Ureter (tissue), 1 donor: ENCODE measurements around the gene ZNF695. TPM values are rescaled to one million over a fixed set of nuclear protein-coding genes. Genes with fewer than 3 reads are reported as not detected.
"Not testable (repeated sequence)": the region's sequence is repeated elsewhere in the genome, so short reads cannot be mapped to it uniquely, and the experiment has no call there.

Source experiments
- DNase-seq: peaks from one replicate; pipeline ENCODE4 v3.0.0-alpha.2; 2020; ENCODE audit warnings: low spot score
- total RNA-seq: library from RNA; stranded (reverse); gene quantifications from one replicate; pipeline ENCODE4 v1.2.4, GENCODE V29; 2023
- donor health status: DM: yes; HTN: yes; CAD: no.

ZNF695 gene
- not detected for total RNA-seq

DNA sequence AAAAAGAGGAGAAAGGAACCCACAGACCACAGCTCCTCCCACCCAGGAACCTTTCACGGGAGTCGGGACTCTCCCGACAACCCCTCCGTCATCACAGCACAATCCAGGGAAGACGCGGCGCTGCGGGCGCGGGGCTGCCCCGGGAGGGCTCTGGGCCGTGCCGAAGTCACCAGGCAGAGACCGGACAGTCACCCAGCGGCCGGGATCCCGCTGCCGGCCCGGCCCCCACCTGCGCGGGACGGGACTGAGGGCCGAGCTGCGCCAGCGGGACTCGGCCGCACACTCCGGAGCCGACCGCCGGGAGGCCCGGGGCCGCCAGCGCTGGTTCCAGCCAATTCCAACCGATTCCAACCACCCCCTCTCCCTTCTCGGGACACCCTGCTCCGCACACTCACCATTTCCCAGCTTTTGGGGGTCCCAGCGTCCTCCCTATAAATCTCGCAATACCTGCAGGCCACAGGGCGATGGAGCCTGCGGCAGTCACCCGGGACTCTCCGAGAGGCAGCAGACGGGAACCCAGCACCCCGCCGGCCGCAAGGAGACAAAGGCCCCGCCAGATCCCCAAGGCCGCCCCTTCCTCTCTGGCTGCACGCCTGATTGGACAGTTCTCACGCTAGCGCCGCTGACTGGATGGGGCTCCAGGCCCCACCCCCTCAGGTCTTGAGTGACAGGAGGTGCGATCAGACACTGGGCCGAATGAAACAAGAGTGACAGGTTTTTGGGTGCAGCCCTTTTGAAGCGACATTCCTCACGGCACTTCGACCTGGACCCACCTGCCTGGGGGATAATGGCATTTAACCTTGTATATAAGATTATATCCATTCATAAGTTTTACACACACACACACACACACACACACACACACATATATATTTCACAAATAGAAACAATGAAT, at the start of gene ZNF695:
Gene ZNF695 (minus strand): TSS at position 547 of the 895 bp plus-strand sequence. CDS start 149 bp downstream, at position 398.
- peak; percentile 89 for DNase-seq

DNA sequence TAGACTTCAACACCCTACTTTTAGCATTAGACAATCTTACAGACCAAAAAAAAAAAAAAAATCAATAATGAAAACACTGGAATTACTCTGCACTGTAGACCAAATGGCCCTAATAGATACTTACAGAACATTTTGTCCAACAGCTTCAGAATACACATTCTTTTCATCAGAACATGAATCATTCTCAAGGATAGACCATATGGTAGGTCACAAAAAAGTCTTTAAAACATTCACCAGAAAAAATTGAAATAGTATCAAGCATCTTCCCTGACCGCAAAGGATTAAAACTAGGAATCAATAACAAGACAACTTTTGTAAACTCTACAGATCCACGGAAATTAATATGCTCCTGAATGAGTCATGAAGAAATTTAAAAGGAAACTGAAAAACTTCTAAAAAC, 48.2 kb upstream of the ZNF695 start:
- no peak for DNase-seq

DNA sequence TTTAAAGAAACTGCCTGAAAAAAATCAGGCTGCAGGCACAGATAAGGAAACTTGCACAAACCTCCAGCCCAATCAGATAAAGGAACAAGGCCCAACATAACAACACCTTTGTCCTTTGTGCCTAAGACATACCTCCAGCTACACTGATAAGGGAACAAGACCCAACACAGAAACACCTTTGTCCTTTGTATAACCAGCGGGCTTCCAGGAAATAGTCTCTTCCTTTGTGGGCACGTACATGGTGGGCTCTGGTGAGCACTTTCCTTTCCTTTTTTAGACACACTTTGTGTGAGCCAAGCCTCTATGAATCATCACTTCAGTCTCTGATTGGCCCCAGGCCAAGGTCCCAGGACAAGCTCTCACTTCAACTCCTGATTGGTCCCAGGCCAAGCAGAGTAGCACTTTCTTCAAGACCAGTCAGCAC, 47.1 kb upstream of the ZNF695 start:
- no peak for DNase-seq

DNA sequence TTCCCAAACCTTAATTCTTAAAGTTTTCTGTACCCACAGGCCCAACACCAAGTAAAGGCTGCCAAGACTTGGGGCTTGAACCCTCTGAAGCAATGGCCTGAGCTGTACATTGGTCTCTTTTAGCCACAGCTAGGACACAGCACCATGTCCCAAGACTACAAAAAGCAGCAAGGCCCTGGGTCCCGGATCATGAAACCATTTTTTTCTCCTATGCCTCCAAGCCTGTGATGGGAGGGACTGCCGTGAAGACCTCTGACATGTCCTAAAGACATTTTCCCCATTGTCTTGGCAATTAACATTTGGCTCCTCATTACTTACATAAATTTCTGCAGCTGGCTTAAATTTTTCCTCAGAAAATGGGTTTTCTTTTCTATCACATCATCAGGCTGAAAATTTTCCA, 39.8 kb upstream of the ZNF695 start:
- DNase-seq, result no peak

DNA sequence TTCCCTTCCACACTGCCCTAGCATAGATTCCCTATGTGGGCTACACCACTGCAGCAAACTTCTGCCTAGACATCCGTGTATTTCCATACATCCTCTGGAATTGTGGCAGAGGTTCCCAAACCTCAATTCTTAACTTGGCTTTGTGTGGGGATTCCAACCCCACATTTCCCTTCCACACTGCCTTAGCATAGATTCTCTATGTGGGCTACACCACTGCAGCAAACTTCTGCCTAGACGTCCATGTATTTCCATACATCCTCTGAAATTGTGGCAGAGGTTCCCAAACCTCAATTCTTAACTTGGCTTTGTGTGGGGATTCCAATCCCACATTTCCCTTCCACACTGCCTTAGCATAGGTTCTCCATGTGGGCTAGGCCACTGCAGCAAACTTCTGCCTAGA, 39.4 kb upstream of the ZNF695 start:
- no peak for DNase-seq

DNA sequence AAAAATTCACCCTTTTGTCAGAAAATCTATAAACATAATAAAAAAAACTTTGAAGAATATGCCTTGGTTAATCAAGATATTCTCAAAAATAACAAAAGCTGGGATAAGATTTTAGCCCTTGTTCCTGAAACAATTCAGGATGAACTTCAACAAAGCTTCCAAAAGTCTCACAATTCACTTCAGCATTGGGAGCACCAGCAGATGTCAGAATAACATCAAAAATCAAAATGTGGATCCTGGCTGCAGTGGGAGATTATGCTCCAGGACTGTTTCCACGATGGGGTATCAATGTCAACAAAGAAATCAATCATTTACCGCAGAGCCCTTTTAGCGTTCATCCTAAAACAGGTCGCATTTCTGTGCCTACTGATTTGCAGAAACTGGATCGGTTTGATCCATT, 35.5 kb upstream of the ZNF695 start:
- no peak for DNase-seq

DNA sequence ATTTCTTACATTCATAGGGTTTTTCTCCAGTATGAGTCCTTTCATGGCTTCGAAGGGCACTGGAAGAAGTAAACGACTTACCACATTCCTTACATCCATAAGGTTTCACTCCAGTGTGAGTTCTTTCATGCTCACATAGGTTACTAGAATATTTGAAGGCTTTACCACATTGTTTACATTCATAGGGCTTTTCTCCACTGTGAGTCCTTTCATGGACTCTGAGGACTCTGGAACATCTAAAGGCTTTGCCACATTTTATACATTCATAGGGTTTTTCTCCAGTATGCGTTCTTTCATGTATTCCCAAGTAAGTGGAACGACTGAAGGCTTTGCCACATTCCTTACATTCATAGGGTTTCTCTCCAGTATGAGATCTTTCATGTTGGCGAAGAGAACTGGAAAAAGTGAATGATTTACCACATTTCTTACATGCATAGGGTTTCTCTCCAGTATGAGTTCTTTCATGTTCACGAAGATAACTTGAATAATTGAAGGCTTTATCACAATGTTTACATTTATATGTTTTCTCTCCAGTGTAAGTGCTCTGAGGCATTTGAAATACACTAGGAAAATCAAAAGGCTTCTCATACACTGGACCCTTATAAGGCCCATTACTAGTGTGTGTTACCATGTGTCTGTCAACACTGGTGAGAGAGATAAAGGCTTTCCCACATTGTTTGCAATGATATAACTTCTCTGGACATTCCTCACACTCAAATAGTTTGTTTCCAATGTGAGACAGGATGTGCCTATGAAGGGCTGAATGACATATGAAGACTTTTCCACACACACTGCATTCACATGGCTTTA, 29.9 kb upstream of the ZNF695 start:
- DNase-seq, result no peak

DNA sequence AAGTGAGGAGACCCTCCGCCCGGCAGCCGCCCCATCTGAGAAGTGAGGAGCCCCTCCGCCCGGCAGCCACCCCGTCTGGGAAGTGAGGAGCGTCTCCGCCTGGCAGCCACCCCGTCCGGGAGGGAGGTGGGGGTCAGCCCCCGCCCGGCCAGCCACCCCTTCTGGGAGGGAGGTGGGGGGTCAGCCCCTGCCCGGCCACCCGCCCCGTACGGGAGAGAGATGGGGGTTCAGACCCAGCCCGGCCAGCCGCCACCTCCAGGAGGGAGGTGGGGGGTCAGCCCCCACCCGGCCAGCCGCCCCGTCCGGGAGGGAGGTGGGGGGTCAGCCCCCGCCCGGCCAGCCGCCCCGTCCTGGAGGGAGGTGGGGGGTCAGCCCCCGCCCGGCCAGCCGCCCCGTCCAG, 24.4 kb upstream of the ZNF695 start:
- DNase-seq, result not testable (repeated sequence)

DNA sequence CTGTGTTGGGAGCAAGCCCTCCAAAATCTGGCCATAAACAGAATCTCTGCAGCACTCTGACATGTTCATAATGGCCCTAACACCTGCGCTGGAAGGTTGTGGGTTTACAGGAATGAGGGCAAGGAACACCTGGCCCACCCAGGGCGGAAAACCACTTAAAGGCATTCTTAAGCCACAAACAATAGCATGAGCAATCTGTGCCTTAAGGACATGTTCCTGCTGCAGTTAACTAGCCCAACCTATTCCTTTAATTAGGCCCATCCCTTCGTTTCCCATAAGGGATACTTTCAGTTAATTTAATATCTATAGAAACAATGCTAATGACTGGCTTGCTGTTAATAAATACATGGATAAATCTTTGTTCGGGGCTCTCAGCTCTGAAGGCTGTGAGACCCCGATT, 16.8 kb upstream of the ZNF695 start:
- not testable (repeated sequence) for DNase-seq

DNA sequence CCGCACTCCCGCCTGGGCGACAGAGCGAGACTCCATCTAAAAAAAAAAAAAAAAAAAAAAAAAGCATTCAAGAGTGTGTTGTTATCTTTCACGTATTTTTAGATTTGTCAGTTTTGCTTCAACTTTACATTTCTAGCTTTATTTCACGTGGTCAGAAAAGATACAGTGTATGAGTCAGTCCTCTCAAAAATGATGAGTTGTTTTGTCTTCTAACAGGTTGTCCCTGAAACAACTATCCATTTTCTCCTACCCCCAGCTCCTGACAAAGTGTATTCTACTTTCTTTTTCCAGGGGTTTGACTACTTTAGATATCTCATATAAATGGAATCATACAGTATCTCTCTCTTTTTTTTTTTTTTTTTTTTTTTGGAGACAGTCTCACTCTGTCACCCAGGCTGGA, 5.5 kb upstream of the ZNF695 start:
- no peak for DNase-seq

DNA sequence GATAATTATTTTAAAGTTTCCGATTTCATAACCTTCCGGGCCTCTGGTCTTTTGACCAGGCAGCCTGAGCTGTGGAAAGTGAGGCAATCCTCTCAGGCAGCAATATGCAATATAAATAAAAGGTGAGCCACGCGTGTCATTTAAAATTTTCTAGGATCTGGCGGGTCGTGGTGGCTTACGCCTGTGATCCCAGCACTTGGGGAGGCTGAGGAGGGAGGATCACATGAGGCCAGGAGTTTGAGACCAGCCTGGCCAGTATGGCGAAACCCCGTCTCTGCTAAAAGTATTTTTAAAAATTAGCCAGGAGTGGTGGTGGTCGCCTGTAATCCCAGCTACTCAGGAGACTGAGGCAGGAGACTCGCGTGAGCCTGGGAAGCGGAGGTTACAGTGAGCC, 546 bp upstream of the ZNF695 start:
- DNase-seq, result no peak

DNA sequence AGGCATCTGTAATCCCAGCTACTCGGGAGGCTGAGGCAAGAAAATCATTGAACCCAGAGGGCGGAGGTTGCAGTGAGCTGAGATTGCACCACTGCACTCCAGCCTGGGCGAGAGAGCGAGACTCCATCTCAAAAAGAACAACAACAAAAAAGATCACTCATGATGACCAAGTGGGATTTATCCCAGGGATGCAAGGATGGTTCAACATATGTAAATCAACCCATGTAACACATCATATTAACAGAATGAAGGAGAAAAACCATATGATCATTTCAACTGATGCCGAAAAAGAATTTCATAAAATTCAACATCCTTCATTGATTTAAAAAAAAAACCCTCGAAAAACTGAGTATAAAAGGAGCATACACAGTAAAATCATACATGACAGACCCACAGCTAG, 3.8 kb downstream of the ZNF695 start:
- not testable (repeated sequence) for DNase-seq

DNA sequence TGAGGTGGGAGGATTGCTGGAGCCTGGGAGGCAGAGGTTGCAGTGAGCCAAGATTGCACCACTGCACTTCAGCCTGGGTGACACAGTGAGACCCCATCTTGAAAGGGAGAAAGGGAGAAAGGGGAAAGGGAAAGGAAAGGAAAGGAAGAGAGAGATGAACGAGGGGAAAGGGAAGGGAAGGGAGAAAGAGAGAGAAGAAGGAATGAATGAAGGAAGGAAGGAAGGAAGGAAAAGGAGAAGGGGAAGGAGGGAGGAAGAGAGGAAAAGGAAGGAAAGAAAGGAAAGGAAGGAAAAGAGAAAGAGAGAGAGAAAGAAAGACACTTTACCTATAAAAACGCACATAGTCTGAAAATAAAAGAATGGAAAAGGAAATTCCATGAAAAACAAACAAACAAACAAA, 18.0 kb downstream of the ZNF695 start:
- no peak for DNase-seq

DNA sequence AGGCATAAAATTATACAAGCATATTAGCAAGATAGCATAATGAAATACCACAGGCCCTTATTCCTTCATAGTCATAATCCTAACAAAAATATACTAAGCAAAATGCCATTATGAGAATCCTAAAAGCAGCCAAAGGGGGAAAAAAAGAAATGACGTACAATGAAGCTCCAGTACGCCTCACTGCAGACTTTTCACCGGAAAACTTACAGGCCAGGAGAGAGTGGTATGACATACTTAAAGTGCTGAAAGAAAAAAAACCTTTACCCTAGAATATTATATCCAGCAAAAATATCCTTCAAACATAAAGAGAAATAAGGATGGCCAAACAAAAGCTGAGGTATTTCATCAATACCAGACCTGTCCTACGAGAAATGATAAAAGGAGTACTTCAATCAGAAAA, 19.5 kb downstream of the ZNF695 start:
- DNase-seq, result no peak

DNA sequence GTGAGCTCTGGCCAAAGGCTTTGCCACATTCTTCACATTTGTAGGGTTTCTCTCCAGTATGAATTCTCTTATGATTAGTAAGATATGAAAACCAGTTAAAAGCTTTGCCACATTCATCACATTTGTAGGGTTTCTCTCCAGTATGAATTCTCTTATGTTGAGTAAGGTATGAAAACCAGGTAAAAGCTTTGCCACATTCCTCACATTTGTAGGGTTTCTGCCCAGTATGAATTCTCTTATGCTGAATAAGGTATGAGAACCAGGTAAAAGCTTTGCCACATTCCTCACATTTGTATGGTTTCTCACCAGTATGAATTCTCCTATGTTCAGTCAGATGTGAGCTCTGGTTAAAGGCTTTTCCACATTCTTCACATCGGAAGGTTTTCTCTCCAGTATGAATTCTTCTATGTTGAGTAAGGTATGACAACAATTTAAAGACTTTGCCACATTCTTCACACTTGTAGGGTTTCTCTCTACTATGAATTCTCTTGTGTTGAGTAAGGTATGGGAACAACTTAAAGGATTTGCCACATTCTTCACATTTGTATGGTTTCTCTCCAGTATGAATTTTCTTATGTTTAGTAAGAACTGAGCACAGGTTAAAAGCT, 20.7 kb downstream of the ZNF695 start:
- no peak for DNase-seq

DNA sequence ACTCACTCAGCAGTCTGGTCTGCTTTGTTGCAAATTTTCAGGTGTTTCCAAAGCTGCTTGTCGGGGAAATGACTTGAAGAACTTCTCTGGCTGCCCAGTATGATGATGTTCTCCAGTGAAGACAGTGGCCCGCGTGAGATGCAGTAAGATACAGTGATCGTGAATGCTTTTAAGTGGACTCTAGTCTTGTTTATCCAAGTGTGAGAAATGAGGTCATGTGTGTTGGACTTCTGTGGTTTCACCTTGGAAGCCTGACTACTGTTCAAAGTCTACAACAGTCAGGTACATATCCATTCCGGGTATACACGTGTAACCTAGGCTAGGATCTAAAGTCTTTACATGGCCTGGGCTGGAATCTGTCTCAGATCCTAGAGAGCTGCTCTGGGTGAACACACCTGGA, 29.1 kb downstream of the ZNF695 start:
- DNase-seq, result no peak

DNA sequence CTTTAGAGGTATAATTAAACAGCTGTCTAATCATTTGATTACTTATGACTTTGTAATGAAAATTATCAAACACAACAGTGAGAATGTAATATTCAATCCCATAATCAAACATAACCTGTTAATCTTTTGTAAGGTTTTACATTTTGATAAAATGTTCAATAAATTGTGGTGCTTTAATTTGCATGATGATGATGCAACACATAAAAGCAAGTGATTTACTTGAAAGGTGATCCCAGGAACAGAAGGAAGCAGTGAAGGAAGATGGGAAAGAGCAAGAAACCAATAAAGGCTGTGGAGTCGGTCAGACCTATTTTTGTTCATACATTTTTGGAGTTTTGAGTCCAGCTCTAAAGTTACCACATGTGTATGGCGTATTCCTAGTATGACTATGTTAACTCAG, 29.6 kb downstream of the ZNF695 start:
- no peak for DNase-seq

DNA sequence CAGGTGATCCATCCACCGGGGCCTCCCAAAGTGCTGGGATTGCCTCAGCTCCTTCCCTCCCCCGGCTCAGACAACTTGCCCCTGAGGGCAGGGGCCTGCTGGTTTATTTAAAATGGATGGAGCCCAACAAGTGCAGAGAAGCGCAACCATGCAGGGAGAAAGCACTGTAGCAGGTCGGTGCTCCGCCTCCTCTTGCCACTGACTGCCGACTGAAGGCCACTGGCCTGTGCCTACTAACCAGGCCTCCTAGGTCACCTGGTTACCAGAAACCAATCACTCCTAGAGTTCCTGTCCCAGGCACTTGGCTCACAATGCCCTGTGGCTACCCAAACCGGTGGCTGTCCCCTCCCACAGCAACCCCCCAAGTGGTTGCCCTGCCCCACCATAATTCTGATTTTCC, 35.9 kb downstream of the ZNF695 start:
- DNase-seq, result no peak

DNA sequence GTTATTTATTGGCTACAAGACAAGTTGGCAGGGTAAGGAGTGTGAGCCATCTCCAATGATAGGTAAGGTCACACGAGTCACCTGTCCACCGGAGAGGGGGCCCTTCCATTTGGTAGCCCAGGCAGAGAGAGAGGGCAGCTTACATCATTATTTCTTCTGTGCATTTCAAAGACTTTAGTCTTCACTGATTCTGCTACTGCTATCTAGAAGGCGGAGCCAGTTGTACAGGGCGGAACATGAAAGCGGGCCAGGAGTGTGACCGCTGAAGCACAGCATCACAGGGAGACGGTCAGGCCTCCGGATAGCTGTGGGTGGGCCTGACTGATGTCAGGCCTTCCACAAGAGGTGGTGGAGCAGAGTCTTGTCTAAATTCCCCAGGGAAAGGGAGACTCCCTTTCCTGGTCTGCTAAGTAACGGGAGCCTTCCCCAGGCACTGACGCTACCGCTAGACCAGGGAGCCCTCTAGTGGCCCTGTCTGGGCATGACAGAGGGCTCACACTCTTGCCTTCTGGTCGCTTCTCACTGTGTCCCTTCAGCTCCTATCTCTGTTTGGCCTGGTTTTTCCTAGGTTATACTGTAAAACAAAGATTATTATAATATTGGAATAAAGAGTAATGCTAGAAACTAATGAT, 36.7 kb downstream of the ZNF695 start:
- no peak for DNase-seq

DNA sequence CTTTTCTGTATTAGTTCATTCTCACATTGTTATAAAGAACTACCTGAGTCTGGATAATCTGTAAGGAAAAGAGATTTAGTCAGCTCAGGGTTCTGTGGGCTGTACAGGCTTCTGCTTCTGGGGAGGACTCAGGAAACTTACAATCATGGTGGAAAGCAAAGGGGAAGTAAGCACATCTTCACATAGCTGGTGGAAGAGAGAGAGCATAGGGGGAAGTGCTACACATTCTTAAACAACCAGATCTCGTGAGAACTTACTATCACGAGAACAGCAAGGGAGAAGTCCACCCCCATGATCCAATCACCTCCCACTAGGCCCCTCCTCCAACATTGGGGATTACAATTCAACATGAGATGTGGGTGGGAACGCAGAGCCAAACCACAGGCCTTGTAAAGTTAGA, 38.2 kb downstream of the ZNF695 start:
- no peak for DNase-seq

DNA sequence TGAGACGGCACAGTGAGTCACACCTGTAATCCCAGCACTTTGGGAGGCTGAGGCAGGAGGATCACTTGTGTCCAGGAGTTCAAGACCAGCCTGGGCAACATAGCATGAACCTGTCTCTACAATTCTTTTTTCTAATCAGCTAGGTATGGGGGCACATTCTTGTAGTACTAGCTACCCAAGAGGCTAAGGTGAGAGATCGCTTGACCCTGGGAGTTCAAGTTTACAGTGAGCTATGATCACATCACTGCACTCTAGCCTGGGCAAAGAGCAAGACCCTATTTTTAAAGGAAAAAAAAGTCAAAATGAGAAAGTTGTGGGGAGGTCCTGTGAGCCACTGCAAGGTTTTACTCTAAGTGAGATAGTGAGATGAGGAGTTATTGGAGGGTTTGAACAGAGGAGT, 41.4 kb downstream of the ZNF695 start:
- DNase-seq, result no peak
